Dedifferentiated amniotic fluid mesenchymal stem cell (primary cell): ENCODE measurements around the gene SLC38A3.

ENCODE experiments used
- DNase-seq: peaks from one replicate; pipeline ENCODE4 v3.0.0-alpha.2; 2016; ENCODE audit errors: extremely low spot score

SLC38A3 gene

DNA sequence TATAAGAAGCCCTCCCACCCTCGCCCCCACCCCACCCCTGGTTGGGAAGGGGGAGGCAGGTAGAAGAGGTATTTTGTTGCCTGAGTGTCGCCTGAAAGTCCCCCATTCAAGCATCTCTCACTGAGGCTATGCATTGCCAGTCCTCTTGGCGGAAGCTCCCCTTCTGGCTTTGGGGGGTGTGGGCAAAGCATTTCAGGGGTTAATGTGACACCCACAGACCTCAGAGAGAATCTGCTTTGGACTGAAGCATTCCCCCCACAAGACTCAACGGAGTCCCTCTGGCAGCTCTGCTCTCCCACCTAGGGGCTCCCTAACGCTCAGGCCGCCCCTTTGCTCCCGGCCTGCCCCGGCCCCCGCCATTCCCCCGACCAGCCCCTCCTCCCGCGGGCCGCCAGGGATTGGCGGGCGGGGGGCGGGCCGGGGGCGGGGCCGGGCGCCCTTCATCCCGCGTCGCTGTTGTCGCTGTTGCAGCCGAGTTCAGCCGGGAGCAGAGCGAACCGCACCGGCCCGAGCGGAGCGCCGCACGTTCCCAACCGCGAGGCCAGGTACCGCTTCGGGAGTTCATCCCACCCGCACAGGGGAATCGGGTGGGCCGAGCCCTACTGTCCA, at the start of gene SLC38A3:
SLC38A3 (plus strand) TSS at position 468 of the 609 bp plus-strand sequence. CDS start 8,929 bp downstream, outside the sequence.
- no peak for DNase-seq

DNA sequence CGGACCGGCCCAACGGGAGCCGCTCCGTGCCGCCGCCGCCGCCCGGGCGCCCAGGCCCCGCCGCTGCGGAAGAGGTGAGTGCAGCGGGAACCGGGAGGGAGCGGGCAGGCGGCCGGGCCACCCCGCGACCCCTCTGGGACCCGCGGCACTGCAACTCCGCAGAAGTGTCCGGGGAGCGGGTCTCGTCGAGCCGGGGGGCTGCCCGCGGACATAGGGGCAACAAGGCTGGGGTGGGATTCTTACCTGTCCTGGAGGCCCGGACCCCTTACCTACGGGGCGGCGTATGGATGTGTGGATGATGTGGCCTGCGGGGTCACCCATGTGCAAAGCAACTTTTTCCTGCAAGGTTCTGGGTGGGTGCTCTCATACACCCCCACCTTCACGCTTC, 49.6 kb upstream of the SLC38A3 start:
- DNase-seq, result no peak

DNA sequence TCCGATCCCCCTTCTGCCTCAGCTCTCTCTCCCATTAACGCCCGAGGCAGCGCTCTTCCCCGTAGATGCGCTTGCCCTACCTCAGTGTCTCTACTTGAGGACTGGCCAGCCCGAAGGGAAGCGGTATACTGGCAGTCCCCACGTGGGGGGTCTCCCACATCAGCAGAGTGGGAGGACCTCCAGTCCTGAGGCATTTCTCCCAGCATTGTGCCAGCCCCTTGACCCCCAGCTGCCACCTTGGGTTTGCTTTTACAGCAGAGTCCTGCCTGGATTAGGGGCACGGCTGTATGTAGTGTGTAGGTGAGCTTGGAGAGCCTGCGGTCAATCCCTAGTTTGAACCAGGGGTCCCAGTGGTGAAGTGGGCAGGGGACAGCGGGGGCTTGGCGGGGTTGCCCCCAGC, 49.2 kb upstream of the SLC38A3 start:
- no peak for DNase-seq

DNA sequence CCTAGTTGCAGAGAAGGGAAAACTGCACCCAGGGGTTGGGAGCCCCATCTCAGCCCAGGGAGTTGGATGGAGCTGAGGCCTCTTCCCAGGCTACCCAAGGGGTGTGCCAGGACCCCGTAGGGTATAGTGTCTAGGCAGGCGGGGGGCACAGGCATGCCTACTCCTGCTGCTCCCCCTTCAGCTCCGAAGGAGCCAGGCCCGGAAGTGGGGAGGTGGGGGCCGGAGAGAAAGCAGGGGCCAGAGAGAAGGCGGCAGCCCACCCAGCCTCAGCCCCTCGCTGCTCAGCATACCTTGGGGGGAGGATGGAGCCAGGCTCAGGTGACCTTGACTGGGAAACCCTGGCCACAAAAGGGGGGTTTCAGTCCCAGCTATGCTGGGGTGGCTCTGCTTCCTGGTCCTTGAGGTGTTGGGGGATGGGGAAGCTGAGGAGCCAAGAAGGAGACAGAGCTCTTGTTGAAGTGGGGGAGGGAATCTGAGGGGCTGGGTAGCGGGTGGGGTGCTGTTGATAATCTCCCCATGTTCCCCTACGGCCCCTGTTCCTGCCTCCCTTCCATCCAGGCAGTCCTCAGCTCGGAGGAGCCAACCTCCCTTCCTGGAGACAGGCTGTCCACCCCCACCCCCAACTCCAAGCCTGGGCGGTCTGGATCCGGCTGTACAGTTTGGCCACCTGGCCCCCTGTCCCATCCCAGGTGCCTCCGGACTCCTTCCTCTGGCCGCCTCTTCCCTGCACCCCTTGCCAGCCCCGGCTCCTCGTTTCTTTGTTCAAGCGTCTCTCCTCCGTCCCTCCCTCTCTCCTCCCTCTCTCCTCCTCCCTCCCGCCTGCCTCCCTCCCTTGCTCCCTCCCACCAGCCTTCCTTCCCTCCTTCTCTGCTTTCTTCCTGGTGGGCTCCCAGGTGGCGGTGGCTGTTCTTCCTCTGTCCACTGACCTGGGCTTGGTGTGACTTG, 48.2 kb upstream of the SLC38A3 start:
- no peak for DNase-seq

DNA sequence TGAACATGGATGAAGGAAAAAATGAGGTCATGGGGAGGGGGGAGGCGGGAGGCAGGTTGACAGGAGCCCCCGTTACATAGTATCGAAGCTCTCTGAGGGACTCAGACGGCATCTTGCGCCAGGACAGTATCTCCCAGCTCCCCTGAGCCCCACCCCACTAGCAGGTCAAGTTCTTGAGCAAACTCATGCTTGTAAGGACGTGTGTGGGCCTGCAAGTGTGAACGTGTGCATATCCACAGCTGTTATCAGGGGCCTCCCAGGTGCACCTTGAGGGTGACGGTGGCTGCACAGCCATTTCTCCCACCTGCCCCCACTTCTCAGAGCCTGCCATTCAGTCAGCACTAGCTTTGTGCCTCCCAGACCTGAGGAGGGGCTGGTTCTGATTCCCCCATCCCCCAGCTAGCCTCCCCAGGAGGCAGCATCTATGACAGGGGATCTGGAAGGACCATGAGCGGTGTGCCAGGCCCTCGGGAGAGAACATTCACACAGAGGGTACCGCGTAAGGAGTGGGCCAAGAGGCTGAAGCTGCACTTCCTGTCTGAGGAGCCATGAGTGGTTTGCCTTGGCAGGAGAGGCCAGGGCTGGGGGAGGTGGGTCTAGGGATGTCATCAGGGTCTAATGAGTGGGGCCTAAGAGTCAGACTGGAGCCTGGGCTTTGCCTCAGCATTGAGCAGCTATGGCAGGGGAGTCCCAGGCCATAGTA, 47.1 kb upstream of the SLC38A3 start:
- DNase-seq, result no peak

DNA sequence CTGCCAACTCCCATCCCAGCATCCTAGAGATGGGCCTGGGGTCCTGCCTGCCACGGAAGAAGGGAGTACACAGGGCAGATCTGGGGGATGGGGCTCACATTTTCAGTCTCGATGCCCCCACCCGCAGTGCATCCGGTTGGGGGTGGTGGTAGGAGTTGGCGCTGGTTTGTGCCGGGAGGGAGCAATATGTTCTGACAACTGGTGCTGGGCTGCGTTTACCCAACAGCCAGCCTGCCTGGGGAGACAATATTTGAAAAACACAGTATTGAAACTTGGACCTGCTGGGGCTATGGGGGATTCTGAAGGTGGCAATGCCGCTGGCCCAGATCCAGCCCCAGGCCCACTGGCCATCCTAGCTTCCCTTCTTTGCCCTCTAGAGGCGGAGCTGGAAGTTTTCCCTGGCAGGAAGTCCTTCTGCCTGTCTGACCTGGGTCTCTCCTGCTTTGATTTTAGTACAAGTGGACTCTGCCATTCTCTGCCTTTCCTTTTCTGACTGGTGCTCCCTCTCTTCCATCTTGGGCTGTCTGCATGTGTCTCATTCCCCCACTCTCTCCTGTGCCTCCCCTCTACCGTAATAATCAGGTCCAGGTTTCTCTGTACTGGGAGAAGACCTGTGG, 46.4 kb upstream of the SLC38A3 start:
- no peak for DNase-seq

DNA sequence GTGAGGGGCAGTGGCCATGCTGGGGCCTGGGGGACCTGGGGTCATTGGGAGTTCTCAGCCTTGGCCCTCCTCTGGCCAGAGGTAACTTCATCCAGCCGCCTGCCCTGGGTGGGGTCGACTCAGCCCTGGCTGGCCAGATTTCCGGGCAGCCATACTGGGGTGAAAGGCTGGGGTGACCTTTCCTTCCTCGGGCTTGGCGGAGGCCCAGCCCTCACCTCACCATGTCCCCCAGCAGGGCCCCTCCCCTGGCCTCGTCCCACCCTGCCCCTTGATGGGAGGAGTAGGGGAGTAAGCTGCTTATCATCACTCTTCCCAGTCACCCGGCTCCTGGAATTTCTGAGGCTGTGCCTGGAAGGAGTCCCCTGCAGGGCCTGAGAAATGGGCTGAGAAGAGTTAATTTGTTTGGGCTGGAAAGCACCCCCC, 44.5 kb upstream of the SLC38A3 start:
- no peak for DNase-seq

DNA sequence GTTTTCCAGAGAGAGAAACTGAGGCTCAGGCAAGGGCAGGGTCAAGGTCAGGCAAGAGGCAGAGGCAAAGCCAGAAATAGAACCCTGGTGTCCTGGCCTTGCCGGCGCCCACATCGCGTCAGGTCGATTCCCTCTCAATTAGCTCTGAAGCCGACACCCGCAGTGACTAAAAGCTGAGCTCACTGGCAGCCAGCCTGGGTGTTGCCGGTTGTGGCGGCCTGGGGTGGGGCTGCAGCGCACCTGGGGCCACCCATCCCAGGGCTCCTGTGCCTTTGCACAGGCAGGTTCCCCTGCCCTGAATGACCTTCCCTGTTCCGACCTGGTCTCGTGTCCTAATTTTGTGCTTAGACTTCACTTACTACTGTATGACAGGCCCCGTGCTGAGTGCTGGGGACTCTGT, 43.8 kb upstream of the SLC38A3 start:
- DNase-seq, result no peak

DNA sequence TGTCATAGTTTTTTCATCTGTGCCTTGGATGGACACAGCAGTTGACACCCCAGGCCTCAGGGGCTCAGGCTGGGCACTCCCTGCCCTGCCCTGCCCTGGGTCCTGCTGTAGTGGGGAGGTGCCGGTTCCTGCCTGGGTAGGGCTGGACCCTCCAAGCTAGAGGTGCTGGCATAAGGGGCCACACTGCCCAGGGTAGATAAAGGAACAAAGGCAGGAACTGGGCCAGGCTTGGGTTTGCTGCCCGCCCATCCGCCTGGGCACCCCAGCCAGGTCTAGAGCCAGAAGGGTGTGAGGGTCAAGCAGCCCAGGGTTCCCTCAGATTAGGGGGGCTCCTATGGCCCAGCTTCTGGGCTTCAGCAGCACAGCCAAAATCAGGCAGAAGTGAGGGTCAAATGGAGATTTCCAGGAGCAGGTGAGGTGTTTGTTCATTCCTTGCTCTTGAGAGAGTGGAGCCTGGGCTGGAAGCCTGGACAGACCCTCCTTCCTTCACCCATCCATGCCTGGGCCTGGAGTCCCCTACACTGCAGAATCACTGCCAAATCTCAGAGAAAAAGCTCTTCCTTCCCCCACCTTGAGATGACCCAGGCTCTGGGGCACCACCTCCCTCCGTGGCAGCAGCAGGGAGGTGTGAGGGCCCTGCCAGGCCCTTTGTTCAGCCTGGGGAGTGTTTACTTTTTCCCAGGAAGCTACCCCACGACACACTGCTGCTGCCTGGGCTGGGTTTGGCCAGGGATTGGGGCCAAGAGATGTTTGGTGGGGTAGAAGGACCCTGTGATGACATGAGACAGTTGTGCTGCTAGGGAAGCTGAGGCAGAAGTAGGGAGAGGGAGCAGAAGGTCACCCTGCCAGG, 42.8 kb upstream of the SLC38A3 start:
- DNase-seq, result no peak

DNA sequence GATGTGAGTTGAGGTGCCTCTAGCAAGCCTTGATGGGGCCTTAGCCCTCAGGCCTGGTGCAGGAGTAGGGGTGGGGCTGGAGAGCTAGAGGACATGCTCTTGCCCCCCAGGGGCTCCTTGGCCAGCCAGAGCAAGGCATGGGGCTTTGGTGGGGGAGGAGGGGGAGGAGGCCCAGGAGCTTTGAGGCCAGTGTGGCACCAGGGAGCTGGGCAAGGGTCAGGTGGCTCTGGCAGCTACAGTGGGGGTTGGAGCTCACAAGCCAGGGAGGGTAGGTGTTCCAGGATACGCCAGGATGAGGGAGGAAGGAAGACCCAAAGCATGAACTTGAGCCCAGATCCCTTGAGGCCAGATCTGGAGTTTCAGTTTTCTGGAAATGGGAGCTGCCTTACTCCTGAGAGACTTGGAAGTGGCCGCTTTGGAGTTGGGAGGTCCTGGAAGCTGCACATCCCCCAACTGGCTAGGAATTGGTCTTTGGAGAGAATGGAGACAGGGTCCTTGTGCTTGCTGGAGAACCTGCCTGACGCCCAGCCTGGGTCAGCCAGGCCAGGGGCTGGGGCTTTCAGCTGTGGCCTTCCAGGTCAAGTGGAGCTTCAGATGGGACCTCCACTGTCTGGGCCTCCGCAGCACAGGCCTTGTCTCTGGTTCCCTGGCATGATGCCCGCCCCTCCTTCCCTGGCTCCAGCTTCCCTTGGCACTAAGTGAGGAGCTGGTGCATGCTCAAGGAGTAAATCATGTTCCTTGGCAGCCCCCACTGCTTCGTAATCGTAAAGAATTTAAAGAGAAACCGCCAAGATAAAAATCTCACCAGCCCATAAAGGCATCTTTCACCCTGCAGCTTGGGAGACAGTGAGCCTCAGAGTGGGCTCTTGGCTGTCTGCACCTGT, 41.3 kb upstream of the SLC38A3 start:
- peak; percentile 97 for DNase-seq

DNA sequence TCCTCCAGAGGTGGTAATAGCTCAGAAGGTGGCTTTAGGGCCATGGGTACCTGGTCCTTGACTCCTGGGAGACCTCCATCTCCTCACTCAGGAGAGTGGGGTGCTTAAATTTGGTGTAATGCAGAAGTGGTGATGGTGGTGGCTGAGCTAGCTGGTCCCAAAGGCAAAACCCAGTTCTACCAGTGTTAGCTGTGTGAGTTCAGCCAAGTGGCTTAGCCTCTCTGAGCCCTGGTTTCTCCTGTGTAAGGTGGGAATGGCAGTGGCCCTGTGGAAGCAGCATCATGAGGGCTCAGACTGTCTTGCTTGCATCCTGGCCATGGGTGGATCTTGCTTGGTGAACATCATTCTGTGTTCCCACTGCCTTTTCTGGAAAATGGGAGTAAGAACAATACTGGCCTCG, 40.6 kb upstream of the SLC38A3 start:
- DNase-seq, result no peak

DNA sequence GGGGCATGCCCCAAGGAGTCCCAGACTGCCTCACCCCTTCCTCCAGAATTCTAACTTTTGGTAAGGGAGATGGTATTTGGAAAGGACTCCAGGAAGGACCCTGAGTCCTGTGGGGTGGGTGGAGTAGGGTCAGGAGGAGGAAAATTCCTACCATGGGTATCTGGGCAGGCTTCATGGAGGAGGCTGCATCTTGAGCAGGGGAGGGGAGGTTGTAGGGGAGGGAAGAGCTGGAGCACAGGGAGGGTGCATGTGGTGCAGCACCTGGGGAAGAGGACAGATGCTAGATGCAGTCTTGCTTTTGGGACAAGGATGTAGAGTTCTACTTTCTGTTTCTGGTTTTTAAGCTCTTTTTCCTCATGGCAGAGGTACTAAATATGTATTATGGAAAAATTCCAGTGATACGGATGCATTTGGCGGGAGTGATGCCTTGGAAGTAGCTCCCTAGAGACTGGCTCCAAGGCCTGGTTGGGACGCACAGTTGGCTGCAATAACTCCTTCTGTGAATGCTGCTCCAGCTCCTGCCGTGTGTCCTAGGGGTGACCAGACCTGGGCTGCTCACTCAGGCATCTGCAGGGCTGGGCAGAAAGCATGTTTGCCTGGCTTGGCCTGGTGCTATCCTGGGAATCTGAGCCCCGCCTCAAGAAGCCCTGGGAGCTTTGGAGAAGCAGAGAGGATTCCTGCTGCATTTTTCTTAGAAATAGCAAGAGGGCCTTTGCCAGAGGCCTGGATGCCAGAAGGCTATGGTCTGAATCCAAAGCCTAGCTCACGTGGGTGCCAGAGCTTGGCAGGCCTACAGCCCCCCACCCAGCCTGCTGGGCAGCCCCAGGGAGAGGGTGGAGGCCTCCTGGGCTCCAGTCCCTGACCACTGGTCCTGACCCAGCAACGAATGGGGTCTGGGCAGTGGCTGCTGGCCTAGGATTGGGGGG, 39.8 kb upstream of the SLC38A3 start:
- DNase-seq, result peak; percentile 78

DNA sequence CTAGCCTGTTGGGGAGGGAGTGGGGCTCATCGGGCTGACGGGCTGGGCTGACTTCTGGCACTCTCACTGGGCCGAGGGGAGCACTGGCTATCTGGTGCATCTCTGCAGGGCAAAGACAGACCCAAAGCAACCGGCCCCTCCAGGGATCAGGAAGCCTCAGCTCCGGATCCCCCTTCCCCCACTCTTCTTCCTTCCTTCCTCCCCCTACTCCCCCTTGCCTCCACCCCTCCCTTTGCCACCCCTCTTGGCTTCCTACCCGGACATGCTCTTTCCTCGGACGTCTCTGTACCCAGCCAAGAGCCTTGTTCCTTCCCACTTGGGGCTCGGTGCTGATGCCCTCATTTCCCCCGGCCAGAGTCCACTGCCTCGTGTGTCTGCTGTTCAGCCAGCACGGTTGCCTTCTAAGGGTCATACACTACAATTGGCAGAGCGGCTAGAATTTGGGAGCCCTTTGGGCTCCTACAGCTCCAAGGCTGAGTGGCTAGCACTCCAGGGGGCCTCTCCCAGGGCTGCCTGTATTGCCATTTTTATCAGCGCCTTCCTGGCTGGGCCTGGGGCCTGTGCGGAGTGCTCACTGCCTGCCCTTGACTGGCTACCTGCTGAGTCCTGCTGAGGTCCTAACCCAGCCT, 39.0 kb upstream of the SLC38A3 start:
- DNase-seq, result no peak

DNA sequence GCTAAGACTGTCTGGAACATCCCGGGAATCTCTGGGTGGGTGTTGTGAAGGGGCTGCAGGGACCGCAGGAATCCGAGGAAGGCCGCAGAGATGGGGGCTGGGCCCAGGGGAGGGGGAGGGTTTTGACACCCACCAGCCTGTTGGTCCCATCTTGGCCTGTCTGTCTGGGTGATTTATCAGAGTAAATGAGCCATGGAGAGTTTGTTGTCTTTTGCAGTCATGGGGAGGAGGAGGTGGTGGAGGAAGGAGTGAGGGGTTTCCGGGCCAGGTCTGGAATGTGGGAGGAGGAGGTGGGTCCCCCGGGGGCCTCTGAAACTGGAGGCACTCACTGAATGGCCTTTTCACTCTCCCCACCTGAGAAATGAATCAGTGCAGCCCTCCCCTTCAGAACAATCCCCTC, 38.5 kb upstream of the SLC38A3 start:
- no peak for DNase-seq

DNA sequence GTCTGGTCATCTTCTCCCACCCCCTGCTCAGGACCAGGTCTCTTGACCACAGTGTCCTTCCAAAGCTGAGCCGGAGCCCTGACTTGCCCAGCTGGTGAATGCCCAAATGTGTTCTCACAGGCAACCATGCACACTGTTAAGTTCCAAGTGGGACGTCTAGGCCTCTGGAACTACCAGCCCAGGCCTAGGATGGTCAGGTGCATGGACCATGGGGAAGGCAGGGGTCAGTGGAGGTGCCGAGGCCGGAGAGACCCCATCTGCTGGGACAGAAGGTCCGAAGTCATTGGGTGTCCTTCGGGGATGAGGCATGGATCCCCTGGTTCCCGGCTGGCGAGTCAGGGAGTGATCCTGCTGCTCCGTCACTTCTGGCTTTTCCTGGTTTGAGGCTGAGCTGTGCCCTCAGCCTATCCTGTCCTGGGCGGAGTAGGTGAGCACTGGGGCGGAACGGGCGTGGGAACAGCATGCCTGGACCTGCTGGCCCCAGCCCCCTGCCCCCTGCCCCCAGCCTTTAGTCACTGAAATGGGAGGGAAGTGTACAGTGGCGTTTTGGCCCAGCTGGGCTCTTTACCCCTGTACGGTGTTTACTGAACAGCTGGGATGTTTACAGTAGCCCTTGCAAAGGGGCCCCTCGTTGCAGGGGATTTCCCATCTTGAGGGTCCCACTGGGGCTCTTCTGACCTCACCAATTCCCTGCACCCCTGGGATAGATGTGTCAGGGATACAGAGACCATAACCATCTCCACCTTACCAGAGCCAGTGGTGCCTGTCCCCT, 37.8 kb upstream of the SLC38A3 start:
- DNase-seq, result no peak

DNA sequence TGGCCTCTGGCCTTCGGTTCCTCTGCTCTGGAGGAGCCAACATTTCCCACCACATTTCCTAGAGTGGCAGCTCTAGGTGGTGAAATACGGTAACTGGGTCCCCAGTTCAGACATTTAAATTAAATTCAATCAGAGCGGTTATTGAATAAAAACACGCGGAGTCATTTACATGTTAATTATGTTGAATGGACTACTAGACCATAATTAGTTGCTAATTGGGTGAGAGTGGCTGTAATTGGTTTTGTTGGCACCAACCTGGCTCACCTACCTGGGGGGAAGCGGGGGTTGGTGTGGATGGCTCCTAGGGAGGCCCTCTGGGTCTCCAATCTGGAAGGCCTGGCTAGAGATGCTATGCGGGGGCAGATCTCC, 37.2 kb upstream of the SLC38A3 start:
- no peak for DNase-seq

DNA sequence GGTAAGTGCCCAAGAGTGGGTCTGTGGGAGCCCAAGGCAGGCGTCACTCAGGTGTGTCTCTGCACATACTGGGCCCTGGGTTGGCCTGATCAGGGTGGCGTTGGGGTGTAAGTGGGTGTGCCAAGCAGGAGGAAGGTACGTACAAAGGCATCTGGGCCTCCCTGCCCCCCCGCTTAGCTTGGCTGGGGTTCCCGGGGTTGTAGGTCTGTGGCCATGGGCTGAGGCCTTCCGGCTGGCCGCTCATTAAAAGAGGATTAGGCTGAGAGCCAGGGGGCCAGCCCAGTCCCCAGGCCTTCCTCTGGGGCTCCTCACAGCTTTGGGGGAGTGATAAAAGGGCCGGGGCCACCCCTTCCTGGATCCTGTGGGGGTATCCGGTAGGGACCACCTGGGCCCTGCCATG, 36.7 kb upstream of the SLC38A3 start:
- DNase-seq, result no peak

DNA sequence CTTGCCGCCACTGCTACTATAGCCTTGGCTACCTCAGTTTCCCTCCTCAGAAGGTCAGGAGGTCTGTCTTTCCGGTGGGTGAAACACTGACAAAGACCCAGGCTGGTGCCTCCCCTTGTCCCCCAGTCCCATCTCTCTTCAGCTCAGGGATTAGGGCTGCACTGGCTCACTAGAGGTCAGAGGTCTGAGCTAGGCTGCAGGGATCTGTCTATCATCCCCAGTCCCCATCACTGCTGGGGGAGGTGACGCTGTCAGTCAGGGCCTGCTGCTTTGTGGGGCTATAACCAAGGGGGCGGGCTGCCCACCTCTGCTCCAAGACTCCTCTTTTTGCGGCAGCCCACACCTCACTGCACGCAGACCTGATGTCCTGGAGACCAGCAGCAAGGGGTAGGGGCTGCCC, 36.3 kb upstream of the SLC38A3 start:
- no peak for DNase-seq
